IMR-90 (cell line): ENCODE data around the gene HEBP1.

Experiments used
- CEBPB ChIP-seq: IDR thresholded peaks from 2 replicates; pipeline ENCODE4 v1.6.1; 2012; ENCODE audit warnings: low read depth, low read length, improper control_type of control experiment
- CHD1 ChIP-seq: IDR thresholded peaks from 2 replicates; pipeline ENCODE4 v1.6.1; 2012; ENCODE audit warnings: low read depth, low read length, improper control_type of control experiment
- CTCF ChIP-seq: conservative IDR thresholded peaks from 2 replicates; pipeline ENCODE4 v1.5.1; 2012; ENCODE audit warnings: mild to moderate bottlenecking, low read depth, low read length, improper control_type of control experiment
- MAFK ChIP-seq: IDR thresholded peaks from 2 replicates; pipeline ENCODE4 v1.6.1; 2012; ENCODE audit warnings: low read depth, low read length, improper control_type of control experiment
- POLR2A ChIP-seq: IDR thresholded peaks from 2 replicates; pipeline ENCODE4 v1.6.1; 2012; ENCODE audit warnings: mild to moderate bottlenecking, low read depth, low read length
- RAD21 ChIP-seq: IDR thresholded peaks from 2 replicates; pipeline ENCODE4 v1.6.1; 2012; ENCODE audit warnings: low read length, improper control_type of control experiment

- TF ChIP-seq POLR2A (no peak), RAD21 (no peak), CTCF (no peak), MAFK (0 out of 2 replicates have a peak, but pooled peaks have one; percentile 25), CEBPB (no peak), CHD1 (no peak)
Observed at GRCh38 chr12:12954356-12954755, 45.7 kb downstream of the HEBP1 start.
